Spleen (tissue), 7 donors: ENCODE results near the gene KHDC4.

Experiments used
- CTCF ChIP-seq, 11 experiments: fragments of 200-600 bp in 7 of 11; fragments of 450-650 bp in 4 of 11; sonication (generic) in 4 of 11; IDR thresholded peaks in 8 of 11; conservative IDR thresholded peaks in 3 of 11; 1 replicate in 7 of 11; 2 replicates in 4 of 11; pipeline versions ENCODE4 v1.4.0 to v1.8.0; 2016 to 2021; ENCODE audit warnings: antibody characterized with exemption in 11 of 11, inconsistent platforms in 4 of 11, mild to moderate bottlenecking in 1 of 11
- POLR2A ChIP-seq, 3 donors: fragments of 450-650 bp; IDR thresholded peaks; one replicate each; pipeline ENCODE4 v1.5.1; 2017; ENCODE audit warnings: antibody characterized with exemption in 3 of 3, mild to moderate bottlenecking in 1 of 3
- POLR2AphosphoS5 ChIP-seq, 3 donors: sonication (generic); formaldehyde crosslinking; IDR thresholded peaks; one replicate each; pipeline ENCODE4 v1.5.1; 2017; ENCODE audit warnings: antibody characterized with exemption in 3 of 3
- donor health status: DM: no; HTN: no; CAD: no; lungs with moderate emphysema.
- donor health status: DM: no; HTN: no; CAD: no.
- donor health status: DM: no; HTN: no; CAD: no.

- no peak for TF ChIP-seq POLR2AphosphoS5 (IDR thresholded peaks at IDR 0.05)
- no peak for TF ChIP-seq CTCF (IDR thresholded peaks at IDR 0.05 in 8 of 11, conservative IDR thresholded peaks at IDR 0.05 in 3 of 11)
- no peak for TF ChIP-seq POLR2A (IDR thresholded peaks at IDR 0.05)
Measured at GRCh38 chr1:155904261-155904660, 30.0 kb downstream of the KHDC4 start.
